Fibroblast of skin of right quadriceps (primary cell): ENCODE data around the gene ALK.
A peak's percentile ranks its signal among the peaks of the same experiment; 100 is the strongest.

ENCODE experiments used
- DNase-seq: peaks from one replicate; pipeline ENCODE4 v3.0.0-alpha.2; 2013

ALK gene

DNA sequence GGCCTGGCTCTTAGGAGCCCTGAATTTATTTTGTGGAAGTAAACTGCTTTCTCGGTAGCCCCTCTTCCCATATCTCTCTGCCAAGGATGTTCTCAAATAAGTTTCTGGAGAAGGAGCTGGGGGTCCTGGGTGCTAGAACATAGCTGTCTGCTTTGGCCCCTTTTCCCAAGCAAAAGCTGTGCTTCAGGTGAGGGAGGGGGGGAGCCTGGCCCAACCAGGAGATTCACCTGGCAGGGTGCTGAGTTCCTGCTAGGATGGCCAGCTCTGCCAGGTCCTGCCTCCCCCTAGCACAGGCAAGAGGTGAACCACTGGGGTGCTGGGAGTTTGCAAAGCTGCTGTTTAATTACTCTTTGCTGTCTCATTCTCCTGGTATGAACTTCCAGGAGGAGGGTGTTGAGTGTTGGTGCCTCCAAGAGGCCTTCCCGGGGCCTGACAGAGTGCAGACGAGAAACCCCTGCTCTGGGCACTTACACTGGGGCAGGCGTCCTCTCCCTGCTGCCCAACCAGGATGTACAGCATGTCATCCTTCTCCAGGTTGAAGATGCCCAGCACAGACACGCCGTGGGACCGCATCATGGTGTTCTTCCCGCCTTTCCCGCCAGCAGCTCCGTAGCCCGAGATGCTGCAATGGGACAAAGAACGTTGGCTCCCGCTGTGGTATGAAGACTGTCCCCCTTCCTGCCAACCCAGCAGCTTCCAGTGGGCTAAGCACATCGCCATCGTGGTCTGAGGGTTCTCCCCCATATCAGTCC lies 682.0 kb downstream of the ALK start:
- no peak for DNase-seq

DNA sequence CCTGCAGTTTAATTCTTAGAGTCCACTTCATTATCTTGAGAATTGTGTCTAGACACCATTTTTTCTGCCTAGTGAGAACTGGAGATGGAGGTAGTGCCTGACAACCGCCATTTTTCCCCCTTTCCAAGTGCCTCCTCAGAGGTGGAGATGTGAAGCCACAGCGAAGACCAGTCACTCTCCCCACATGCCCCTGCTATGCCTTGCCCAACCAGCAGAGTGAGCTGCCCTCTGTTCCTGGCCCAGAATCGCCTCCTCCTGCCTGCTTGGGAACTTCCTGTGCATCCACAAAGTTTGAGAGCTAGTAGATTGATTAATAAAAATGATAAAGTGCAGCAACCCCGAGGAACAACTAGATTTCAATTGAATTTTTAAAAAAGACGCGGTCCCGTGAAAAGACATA lies 682.9 kb downstream of the ALK start:
- peak; percentile 12 for DNase-seq

DNA sequence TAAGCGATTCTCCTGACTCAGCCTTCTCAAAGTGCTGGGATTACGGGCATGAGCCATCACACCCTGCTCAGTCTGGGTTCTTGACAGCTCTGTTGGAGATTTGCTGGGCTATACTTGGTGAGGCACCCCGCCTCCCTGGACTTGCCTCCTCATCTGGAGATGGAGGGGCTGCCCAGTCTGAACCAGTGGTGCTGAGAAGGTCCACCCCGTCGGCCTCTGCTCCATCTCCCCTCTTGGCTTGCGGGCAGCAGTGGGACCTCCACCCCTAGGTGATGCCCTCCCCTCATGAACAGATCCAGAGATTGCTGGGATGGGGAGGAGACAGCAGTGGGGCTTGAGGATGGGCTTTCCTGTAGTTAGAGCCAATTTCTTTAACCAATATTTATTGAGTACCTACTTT lies 685.3 kb downstream of the ALK start:
- DNase-seq, result no peak

DNA sequence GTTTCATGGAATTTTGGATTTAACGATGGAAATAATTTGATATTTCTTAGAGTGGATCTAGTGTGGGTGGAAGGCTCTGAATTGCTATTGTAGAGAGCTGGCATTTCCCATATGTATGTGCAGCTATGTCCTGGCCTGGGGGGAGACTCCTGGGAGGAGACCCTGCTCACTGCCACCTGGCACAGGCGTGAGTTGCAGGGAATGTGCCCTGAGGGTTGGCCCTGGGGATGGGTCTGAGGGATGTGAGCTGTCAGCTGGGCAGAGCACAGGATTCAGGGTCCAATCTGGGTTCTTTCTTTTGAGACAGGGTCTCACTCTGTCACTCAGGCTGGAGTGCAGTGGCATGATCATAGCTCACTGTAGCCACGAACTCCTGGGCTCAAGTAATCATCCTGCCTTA lies 686.0 kb downstream of the ALK start:
- DNase-seq, result no peak

DNA sequence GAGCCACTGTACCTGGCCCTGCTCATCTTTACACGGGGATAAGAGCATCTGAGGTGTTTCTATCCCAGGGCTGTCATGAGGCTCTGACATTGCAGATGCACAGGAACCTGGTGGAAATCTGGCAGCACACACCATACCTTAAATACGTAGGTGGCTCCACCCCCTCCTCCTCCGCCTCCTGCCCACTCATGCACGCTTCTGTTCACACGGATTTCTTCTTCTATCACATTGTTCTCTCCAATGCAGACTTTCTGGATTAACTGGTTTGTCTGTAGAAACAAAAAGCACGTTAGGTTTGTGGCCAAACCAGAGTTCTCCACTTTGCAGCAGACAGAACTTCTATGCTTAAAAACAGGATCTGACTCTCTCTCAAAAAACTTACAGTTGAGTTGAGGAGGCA lies 688.0 kb downstream of the ALK start:
- no peak for DNase-seq

DNA sequence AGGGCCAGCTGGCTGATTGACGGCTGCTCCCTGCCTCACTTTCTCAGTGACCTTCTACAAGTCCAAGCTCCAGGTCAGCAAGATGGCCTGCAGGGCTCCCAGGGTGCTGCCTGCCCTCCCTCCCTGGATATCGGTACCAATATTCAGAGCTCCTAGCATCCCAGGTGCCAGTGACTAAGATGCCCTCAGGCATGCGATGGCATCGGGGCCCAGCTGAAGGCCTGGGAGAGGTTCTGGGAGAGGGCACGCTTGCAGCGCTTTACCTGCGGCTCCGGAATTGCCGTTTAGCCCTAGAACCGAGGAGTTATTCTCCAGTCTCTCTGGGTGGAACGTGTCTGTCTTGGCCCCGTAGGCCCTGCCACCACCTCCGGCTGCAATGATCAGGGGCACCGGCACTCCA lies 689.3 kb downstream of the ALK start:
- no peak for DNase-seq

DNA sequence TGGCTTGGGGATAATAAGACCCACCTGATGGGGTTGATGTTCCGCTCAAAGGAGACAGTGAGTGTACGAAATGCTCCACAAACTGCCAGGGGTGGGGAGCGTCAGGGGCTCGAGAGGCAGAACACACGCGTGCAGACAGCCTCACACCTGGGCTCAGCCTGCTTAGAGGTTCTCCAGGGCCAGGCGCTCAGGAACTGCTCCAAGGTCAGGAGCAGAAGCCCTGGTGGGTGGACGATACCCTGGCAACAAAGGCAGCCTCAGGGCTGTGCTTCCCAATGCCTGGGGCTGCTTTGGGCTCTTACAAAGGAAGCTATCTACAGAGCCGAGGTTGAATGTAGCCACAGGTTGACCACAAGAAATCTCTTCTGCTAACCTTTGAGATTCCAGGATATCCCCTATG lies 691.7 kb downstream of the ALK start:
- no peak for DNase-seq

DNA sequence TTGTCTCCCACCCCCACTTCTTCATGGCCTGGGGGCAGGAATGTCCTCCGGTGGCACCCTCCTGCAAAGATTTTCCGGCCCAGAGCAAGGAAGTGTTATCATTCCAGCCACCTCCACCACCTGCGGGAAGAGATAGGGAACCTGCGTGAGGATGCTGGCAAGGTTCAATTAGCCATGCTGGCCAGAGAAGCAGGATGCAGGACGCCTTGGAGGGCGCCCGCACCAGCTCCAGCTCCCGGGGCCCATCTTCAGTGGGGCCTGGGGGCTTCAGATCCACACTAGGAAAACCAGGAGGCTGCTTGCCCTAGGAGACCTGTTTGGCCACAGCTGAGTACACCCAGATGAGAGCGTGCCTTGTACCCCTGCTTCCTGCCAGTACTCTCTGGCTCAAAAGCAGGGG lies 692.4 kb downstream of the ALK start:
- DNase-seq, result no peak

DNA sequence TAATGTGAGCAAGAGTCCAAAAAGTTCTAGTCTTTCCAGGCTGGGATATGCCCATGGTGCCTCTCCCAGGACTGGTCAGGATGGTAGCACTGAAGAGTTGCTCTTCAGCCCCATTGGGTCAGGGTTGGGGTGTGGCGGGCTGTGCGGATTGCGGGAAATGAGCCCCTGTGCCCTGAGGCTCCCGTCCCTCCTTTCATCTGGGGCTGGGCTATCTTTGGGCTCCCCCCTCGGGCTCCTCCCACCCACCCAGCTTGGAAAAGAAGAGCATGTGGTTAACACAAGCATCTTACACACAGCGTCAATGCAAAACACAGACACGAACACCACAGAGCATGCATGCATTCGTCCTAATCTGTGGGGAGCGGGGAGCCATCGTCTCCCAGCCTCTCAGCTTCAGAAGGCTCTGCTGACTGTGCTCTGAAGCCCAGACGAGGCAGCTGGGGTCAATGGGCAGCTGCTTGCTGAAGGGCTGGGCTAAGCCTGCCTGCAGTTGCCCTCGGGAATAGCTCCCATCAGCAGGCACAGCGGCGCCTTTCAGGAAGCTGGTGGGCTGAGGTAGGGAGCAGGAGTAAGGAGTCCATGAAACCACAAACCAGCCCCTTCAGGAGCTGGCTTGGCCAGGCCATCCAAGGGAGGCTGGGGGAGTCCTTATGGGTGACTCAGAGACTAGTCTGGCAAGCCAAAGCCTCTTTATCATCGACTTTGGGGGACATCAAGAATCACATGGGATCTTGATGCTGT lies 693.3 kb downstream of the ALK start:
- peak; percentile 85 for DNase-seq

DNA sequence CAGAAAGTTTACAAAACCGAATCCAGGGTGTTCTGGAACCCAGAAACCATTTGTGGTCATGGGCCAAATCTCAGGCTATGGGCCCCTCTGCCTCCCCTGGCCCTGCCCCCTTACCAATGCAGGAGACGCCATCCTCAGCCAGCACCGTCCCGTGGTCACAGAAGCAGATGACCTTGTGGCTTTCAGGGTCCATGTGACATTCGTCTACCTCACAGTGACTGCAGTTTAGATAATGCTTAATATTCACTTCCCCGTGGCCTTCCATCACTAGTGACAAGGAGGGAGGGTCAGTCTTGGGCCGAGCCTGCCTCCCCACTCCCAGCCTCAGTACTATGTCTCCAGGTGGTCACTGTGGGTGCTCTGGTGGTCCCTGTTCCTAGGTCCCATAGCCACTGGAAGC lies 694.6 kb downstream of the ALK start:
- DNase-seq, result no peak

DNA sequence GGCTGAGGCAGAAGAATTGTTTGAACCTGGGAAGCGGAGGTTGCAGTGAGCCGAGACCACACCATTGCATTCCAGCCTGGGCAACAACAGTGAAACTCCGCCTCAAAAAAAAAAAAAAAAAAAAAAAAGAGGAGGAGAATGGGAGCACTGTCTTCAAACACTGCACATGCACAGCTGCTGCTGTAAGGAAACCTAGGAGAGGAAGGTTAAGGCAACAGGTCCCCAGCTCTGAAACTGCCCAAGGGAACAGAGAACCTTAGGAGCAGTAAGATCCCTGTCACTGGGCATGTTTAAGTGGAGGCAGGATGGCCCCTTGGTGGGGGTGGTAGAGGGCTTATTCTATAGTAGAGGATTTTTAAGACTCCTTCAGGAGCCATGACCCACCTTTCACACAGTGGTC lies 695.0 kb downstream of the ALK start:
- no peak for DNase-seq

DNA sequence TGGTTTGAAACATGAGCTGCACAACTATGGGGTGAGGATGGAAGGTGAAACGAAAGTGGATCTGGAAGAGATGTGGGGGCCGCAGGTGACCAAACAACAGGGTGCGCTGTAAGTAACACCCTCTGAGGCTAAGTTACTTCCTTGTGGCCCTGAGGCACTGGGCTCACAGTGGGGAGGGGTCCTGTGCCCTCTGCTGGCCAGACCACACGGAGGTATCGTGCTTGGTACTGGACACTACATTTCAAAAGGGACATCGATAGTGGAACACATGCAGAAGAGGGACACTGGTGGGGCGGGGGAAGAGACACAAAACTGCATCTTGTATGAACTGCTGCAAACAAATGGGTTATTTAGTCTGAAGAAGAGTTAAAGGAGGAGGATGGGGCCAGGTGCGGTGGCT lies 695.6 kb downstream of the ALK start:
- DNase-seq, result no peak

DNA sequence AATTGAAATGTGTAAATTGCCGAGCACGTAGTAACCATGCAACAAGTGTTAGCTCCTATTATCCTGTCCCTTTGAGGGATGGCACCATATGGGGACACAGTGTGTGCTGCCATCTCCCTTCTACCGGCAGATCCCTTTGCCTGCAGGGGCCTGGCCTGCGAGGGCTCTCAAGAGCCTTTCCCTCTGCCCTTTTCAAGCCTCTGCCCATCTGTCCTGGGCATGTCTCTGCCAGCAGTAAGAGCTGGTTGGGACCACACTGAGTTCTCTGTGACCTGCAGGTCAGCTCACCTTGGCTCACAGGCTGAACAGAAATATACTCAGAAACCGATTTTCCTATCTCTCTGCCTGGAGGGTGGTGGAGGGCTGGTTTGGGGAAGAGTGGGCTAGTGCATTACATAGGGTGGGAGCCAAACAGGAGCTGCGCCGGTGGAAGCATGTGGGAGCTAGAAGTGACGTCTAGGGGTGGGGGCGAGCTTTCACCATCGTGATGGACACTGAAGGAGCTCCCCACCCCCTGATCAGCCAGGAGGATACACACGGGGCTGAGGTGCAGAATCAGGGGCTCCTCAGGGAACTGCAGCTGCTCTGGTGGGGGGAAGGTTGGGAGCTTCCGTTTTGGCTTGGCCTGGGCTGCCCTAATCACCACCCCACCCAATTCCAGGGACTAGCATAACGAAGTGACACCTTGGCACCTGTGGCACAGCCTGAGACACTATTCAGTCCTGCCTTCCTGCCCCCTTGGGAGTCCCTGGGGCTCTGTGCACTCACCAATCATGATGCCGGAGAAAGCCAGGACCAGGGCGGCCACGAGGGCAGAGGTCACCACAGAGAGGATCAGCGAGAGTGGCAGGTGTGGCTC lies 696.5 kb downstream of the ALK start:
- DNase-seq, result no peak

DNA sequence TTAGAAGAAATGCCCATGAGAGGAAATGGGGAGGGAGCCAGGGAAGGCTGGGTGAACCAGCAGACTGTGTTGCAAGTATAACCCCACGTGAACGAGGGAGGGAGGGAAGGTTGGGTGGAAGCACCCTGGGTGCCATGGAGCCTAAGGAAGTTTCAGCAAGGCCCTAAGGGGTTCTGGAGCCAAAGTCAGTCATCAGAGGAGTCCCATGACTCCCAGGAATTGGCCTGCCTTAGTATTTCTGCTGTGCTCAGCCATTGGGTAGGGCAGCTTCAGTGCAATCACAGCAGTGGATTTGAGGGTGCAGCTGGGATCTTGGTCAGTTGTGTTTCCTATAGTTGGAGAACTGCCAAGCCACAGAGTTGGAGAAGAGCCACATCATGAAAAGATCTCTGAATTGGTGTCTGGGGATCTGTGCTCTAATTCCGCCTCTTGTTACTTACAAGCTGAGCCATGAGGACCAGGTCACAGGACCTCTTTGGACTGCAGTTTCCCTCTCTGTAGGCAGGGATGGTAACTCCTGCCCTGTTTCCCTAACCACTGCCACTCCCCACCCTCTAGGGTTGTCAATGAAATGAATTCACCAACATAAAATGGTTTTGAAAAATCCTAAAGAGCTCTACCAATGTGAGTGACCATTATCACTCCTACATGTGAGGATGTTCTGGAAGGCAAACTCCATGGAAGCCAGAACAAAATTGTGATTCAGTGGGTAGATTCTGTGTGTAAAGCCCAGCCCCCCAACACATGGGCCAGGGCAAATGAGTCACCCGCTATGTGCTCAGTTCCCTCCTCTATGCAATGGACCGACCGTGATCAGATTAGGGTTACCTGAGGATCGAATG lies 697.3 kb downstream of the ALK start:
- DNase-seq, result peak; percentile 75

DNA sequence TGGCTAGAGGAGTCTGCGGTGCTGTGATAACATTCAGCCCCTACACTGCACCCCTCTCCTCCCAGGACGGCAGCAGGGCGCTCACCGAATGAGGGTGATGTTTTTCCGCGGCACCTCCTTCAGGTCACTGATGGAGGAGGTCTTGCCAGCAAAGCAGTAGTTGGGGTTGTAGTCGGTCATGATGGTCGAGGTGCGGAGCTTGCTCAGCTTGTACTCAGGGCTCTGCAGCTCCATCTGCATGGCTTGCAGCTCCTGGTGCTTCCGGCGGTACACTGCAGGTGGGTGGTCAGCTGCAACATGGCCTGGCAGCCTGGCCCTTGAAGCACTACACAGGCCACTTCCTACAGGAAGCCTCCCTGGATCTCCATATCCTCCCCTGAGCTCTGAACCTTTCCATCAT lies 698.1 kb downstream of the ALK start:
- no peak for DNase-seq

DNA sequence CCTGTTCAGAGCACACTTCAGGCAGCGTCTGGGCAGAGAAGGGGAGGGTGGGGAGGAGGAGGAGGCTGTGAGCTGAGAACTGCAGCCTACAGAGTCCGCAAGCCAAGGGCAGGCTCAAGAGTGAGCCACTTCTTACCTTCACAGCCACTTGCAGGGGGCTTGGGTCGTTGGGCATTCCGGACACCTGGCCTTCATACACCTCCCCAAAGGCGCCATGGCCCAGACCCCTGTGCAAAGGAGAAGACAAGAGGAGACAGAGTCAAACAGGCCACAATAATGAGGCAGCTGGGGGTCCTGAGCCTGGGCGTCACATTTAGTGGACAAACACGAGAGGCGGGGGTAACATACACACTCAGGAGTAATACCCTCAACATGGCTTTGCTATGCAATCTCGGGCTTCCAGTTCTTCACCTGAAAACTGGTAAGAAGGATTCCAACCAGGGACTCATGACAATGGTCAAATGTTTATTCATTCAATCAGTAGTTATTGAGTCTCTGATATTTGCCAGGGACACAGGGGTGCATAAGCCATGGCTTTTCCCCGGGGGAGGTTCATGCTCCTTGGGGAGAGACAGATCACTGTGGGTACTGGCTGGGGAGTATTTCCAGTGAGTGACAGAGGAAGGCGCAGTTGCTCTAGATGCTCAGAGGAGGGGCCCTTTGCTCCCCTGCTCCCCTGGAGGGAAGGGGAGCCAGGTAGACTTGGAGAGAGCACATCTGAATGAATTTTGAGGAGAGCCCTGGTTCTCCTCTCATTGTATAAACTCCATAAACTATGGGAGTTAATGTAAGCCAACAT lies 698.8 kb downstream of the ALK start:
- no peak for DNase-seq

DNA sequence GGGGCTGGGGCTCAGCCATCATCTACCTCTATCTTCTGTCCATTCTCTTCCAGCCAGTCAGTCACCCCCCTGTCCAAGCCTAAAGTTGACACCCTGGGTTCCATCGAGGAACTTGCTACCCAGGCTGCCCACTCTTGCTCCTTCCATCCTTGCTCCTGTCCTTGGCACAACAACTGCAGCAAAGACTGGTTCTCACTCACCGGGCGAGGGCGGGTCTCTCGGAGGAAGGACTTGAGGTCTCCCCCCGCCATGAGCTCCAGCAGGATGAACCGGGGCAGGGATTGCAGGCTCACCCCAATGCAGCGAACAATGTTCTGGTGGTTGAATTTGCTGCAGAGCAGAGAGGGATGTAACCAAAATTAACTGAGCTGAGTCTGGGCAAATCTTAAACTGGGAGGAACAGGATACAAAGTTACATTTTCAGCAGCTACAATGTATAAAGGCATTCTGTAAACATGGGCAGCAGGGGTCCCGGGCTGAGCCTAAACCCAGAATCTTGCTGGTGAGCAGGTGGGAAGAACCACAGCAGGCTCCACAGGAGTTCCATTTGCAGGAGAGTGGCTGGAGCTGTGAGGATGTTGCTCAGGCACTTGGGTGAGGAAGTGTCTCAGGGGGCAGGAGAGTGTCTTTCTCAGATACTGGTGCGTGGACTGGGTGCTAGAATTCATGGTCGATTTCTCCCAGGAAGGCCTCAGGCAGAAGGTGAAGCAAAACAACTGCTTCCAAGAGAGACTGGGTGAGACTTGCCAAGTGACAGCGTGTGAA lies 700.7 kb downstream of the ALK start:
- no peak for DNase-seq

DNA sequence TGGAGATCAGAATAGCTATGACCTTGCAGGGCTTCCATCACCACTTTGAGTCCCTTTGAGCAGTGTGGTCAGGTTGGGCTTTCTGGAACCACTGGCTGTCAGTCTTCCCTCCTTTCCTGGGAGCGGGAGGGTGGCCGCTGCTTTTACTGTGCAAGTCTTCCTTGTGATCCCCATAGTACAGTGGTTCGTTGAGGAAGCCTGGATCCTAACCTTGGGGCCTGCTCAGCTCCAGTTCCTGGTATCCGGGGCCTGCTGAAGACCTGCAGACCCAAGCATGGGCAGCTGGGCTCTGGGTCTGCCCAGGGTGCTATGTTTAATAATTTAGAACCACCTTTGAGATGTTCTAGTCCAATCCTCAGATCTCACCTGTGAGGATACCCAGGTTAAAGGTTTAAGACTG lies 702.0 kb downstream of the ALK start:
- DNase-seq, result no peak

DNA sequence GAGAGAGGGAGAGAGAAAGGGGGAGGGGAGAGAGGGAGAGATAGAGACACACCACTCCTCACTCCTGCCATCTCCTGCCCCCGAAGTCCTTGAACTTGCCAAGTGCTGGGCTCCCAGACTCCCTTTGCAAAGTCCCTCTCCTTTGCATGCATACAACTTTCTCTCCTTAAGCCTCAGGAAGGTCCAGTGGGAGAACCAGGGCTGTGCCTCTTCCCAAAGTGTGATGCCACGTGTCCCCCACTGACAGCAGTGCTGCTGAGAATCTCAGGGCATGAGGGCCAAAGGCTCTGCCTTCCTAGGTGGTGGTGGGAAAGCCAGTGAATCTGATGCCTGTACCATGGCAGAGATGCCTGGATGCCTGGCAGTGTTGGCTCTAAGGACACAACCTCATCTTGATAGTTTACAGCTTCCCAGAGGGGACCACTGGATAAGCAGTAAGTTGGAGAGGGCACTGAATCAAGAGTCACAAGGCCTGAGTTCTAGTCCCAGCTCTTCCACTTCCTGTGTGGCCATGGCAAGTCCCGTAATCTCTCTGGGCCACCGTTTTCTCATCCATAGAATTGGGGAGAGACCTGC lies 702.7 kb downstream of the ALK start:
- DNase-seq, result no peak

DNA sequence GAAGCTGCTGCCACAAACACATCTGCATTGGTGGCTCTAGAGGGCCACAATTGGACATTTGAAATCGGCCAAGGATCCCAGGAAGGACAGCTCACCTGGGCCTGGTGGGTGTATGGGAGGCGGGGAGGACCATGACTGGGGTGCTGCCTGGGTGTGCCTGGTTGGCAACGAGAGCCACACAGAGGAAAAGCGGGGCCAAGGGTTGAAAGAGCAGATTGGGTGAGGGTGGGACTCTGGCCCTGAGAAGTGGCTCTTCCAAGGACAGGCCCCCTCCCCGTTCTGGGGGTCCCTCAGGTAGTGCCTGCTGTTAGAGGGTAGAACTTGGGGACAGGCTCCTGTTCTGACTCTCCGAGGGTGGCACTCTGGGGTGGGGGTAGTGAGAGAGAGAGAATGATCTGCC lies 703.3 kb downstream of the ALK start:
- no peak for DNase-seq

DNA sequence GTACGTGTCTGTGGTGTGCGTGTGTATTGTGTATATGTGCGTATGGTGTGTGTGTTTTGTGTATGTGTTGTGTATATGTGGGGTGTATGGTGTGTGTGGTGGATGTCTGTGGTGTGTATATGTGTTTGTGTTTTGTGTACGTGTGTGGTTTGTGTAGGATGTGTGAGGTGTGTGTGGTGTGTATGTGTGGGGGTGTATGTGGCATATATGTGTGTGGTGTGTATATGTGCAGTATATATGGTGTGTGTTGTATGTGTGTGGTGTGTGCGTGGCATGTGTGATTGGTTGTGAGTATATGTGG lies 704.8 kb downstream of the ALK start:
- DNase-seq, result no peak
